Prostate gland (tissue), 2 donors: ENCODE data around the gene CHST13.

Source experiments
- POLR2A ChIP-seq: fragments of 450-650 bp; IDR thresholded peaks from one replicate; pipeline ENCODE4 v1.6.1; 2016; ENCODE audit warnings: antibody characterized with exemption, mild to moderate bottlenecking
- TF ChIP-seq, protein P1 (sequence below), 4 experiments: fragments of 200-600 bp in 2 of 4; fragments of 450-650 bp in 2 of 4; sonication (generic) in 2 of 4; IDR thresholded peaks; 1 replicate in 3 of 4; 2 replicates in 1 of 4; pipeline ENCODE4 v1.5.1; 2016 to 2019; ENCODE audit warnings: antibody characterized with exemption in 4 of 4, mild to moderate bottlenecking in 2 of 4, moderate library complexity in 2 of 4

DNA sequence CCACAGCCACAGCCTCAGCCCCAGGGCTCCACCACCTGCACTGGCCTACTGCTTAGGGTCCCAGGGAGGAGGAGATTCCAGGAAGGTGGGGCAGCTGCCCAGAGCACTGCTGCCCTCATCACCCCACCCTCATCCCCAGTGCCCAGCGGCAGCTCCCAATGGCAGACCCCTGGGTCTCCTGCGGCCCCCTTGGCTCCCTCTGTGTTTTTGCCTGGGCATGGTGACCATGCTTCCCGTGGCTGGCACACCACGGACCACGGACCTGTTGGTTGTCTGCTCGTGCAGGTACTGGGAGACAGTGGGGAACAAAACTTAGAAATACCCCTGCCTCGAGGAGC is 2.7 kb downstream of the CHST13 start:
- TF ChIP-seq, protein P1, sequence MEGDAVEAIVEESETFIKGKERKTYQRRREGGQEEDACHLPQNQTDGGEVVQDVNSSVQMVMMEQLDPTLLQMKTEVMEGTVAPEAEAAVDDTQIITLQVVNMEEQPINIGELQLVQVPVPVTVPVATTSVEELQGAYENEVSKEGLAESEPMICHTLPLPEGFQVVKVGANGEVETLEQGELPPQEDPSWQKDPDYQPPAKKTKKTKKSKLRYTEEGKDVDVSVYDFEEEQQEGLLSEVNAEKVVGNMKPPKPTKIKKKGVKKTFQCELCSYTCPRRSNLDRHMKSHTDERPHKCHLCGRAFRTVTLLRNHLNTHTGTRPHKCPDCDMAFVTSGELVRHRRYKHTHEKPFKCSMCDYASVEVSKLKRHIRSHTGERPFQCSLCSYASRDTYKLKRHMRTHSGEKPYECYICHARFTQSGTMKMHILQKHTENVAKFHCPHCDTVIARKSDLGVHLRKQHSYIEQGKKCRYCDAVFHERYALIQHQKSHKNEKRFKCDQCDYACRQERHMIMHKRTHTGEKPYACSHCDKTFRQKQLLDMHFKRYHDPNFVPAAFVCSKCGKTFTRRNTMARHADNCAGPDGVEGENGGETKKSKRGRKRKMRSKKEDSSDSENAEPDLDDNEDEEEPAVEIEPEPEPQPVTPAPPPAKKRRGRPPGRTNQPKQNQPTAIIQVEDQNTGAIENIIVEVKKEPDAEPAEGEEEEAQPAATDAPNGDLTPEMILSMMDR (IDR thresholded peaks at IDR 0.05): no peak
- TF ChIP-seq POLR2A: no peak
